ENCODE data around the gene LPIN2.

DNA sequence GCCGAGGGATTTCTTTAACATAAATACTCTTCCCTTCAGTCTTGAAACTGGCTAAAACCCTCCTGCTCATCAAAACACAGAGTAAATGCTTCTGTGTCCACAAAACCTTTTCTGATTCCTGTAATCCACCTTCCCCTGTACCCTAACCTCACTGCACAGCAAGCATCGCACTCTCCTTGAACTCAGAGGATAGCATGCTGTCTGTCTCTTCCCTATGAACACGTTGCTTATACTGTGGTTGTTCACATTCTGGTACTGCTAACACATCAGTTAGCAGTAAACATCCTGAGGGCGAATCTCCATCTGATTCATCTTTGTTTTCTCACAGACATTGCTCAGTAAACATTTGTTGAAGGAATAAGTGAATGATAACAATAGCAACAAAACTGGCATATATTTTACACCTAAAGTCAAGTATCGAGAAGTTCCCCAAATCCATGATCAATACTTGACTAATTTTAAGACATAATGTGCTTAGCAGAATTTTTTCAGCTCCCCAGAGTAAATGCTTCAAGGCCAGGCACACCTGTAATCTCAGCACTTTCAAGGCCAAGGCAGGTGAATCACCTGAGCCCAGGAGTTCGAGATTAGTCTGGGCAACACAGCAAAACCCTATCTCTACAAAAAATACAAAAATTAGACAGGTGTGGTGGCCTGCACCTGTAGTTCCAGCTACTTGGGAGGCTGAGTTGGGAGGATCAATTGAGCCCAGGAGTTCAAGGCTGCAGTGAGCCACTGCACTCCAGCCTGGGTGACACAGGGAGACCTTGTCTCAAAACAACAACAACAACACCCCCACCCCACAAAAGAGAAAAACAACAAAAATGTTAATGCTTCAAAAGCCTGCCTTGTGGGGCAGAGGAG is 45.6 kb upstream of the LPIN2 start:
- TF ChIP-seq, protein P1, sequence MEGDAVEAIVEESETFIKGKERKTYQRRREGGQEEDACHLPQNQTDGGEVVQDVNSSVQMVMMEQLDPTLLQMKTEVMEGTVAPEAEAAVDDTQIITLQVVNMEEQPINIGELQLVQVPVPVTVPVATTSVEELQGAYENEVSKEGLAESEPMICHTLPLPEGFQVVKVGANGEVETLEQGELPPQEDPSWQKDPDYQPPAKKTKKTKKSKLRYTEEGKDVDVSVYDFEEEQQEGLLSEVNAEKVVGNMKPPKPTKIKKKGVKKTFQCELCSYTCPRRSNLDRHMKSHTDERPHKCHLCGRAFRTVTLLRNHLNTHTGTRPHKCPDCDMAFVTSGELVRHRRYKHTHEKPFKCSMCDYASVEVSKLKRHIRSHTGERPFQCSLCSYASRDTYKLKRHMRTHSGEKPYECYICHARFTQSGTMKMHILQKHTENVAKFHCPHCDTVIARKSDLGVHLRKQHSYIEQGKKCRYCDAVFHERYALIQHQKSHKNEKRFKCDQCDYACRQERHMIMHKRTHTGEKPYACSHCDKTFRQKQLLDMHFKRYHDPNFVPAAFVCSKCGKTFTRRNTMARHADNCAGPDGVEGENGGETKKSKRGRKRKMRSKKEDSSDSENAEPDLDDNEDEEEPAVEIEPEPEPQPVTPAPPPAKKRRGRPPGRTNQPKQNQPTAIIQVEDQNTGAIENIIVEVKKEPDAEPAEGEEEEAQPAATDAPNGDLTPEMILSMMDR (IDR thresholded peaks at IDR 0.05) = no peak
- no peak for TF ChIP-seq POLR2AphosphoS5 (IDR thresholded peaks at IDR 0.05)

Data from breast epithelium (tissue), 3 donors.